Stimulated activated CD8-positive, alpha-beta memory T cell treated with anti-CD3 and anti-CD28 coated beads, Interleukin-2, amount 100 ng/mL, for 1 hour (primary cell): Measurements from ENCODE around the gene NOLC1.
"Not testable (repeated sequence)": the region's sequence is repeated elsewhere in the genome, so short reads cannot be mapped to it uniquely, and the experiment has no call there.

Experiments used
- DNase-seq, 2 donors: peaks; one replicate each; pipeline ENCODE4 v3.0.0-alpha.2; 2020; ENCODE audit warnings: low read depth in 2 of 2

NOLC1 gene

DNA sequence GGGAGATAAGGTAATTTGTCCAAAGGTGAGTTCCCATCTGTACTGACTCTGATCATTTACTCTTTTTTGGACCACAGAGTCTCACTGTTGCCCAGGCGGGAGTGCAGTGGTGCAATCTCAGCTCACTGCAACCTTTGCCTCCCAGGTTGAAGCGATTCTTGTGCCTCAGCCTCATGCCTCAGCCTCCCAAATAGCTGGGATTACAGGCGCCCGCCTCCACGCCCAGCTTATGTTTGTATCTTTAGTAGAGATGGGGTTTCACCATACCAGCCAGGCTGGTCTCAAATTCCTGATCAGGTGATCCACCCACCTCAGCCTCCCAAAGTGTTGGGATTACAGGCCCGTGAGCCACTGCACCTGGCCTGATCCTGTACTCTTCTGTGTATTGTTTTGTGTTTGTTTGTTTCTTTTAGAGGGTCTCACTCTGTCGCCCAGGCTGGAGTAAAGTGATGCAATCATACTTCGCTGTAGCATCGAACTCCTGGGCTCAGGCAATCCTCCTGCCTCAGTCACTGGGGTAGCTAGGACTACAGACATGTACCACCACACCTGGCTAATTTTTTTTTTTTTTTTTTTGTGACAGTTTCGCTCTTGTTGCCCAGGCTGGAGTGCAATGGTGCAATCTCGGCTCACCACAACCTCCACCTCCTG is 2.4 kb downstream of the NOLC1 start:
- no peak for DNase-seq

DNA sequence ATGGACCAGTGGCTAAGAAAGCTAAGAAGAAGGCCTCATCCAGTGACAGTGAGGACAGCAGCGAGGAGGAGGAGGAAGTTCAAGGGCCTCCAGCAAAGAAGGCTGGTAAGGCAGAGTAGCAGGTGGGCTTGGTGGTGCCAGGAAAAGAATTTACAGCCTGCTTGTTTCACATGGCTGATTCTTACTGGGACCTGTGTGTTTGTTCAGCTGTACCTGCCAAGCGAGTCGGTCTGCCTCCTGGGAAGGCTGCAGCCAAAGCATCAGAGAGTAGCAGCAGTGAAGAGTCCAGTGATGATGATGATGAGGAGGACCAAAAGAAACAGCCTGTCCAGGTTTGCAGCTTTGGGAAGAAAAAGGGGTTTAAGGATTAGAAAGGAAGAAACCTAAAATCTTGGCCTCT is 5.0 kb downstream of the NOLC1 start:
- no peak for DNase-seq

DNA sequence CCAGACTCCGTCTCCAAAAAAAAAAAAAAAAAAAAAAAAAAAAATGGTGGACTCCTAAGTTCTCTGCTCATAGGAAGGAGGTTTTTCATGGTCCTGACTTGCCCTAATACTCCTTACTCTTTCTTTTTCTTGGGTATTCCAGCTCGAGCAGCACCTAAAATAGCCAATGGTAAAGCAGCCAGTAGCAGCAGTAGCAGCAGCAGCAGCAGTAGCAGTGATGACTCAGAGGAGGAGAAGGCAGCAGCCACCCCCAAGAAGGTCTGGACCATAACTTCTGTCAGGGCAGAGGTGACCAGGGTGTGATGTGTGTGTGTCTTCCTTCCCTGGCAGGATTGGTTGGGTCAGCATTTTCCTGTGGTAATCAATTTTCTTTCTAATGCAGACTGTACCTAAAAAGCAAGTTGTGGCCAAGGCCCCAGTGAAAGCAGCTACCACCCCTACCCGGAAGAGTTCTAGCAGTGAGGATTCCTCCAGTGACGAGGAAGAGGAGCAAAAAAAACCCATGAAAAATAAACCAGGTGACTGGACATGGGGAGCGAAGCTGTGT is 6.9 kb downstream of the NOLC1 start:
- DNase-seq, result no peak

DNA sequence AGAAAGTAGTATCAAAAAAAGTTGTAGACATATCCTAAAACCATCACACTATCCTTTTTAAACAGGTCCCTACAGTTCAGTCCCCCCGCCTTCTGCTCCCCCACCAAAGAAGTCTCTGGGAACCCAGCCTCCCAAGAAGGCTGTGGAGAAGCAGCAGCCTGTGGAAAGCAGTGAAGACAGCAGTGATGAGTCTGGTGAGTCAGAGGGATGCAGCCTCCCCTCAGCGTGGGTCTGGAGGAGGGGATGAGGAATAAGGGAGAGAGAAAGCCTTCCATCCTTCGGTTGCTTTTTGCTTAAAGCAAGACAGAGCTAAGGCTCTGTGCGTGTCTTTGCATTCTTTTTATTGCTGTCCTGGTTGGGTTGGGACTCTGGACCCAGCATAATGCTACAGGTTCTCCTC is 7.6 kb downstream of the NOLC1 start:
- no peak for DNase-seq

DNA sequence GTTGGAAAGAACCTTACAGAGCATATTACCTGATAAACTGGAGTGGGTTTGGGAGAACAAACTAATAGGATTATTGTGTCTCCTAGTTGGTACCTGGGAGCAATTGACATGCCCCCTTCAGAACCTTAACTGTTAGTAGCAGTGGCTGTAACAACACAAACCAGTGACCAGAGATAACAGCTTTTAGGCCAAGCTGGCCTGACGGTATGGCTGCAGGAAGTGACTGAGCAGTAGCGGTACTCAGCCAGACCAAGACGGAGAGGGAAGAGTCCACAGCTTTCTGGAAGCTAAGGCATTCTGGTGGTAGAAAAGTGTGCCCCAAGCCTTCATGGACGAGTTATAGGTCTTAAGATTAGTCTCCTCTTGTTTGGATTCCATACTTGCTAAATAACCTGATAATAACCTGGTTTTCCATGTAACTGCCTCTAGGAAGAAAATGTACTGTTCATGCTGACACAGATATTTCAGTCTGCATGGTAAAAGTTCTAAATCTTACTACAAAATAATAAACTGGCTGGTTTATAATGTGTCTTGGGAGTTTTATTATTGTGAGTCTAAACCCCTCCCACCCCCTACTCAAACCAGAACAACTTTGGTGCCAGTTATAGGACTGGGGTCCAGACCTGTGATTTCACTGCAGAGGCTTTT is 11.3 kb downstream of the NOLC1 start:
- DNase-seq, result no peak

DNA sequence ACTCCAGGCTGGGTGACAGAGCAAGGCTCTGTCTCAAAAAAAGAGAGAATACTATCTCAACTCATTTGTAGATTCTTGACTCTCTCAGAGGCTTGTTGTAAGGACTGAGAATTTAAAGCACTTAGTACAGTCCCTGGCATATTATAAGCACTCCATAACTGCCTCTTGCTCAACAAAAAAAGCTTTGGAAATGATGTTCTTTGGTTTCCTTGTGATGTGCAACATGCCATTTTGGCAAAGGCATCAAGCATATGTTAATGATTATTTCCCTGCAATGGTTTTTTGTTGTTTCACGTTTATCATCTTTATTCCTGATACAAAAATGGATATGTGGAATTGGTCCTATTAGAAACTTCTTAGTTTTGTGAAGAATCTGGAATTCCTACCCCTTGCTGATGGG is 15.7 kb downstream of the NOLC1 start:
- no peak for DNase-seq

DNA sequence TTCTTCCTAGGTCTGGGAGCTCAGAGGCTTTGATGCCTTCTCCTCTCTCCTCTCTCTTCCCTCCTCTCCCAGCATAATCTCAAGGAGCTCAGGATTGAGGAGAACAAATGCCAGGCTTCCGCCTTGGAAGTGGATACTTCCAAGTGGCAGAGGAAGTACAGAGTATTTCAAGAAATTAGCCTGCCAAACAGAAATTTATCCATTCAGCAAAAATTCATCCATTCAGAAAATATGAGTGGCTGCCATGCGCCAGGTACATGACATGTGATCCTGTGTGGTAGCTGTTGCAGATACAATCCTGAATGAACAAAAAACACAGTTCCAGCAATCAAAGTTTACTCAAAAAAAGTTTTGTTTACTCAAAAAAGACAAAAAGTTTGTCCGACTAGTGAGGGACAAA is 18.4 kb downstream of the NOLC1 start:
- DNase-seq, result no peak

DNA sequence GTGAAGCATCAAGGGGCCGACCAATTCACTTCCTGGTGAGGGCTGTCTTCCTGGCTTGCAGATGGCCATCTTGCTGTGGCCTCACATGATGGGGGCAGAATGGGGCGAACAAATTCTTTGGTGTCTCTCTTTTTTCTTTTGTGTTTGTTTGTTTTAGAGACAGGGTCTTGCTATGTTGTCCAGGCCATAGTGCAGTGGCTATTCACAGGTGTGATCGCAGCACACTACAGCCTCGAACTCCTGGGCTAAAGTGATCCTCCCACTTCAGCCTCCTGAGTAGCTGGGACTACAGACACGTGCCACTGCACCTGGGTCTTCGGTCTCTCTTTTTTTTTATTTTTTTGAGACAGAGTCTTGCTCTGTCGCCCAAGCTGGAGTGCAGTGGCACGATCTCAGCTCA is 20.1 kb downstream of the NOLC1 start:
- no peak for DNase-seq

DNA sequence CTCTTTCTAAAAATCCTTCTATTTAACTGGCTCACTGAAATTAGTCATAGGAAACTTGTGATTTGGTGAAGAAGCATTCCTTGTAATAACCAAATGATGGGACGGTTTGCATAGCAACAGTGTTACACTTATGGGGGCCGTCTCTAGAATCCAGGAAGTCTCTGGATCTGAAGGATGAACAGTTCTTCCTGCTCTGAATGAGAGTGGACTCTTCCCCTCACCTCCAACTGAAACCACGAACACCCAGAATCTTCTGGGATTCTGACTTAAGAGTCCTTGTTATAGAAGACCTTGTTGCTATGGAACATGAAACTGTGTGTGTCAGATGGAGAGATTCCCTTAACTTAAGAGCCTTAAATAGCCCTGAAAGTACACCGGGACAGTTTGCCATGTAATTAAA is 23.2 kb downstream of the NOLC1 start:
- no peak for DNase-seq

DNA sequence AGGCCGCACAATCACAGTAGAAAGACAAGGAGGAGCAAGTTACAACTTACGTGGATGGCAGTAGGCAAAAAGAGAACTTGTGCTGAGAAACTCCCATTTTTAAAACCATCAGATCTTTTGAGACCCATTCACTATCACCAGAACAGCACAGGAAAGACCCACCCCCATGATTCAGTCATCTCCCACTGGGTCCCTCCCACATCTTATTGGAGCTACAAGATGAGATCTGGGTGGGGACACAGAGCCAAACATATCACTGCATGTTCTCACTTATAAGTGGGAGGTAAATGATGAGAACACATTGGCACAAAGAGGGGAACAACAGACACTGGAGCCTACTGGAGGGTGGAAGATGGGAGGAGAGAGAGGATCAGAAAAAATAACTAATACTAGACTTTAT is 32.4 kb downstream of the NOLC1 start:
- DNase-seq, result no peak

DNA sequence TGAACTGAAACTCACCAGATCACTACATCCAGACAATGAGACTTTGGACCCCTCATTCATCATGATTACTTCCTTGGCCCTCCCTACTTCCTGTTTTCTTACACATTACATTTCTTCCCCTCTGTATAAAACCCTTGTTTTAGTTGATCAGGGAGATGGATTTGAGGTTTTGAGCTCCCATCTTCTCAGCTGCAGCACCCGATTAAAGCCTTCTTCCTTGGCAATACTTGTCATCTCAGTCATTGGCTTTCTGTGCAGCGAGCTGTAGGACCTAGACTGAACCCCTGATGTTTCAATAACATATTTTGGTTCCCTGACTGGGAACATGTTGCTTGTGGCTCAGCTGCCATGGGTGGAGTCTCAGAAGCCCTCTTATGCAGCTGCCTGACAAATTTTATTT is 33.1 kb downstream of the NOLC1 start:
- no peak for DNase-seq

DNA sequence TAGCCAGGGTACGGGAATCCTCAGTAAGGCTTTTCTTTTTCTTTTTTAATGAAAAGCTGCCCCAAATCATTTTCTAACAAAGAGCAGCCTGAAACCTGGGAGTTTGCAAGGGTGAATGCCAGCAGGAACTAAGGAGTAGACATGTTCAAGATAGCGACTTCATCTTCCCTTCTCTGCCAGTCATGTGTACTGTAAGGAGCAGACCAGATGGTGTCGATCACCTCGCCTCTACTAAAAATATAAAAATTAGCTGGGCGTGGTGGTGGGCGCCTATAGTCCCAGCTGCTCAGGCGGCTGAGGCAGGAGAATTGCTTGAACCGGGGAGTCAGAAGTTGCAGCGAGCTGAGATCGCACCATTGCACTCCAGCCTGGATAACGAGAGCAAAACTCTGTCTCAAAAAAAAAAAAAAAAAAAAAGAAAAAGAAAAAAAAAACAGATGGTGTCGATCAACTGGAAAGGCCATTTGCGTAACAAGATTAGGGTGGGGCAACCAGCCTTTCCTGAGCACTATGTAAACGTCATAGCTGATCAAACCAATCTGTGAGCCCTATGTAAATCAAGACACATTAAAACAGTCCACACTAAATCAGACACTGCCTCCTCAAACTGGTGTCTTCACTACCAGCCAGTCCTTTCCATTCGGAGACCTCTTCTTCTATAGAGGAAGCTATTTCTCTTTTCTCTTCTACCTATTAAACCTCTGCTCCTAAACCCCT is 33.8 kb downstream of the NOLC1 start:
- DNase-seq, result no peak

DNA sequence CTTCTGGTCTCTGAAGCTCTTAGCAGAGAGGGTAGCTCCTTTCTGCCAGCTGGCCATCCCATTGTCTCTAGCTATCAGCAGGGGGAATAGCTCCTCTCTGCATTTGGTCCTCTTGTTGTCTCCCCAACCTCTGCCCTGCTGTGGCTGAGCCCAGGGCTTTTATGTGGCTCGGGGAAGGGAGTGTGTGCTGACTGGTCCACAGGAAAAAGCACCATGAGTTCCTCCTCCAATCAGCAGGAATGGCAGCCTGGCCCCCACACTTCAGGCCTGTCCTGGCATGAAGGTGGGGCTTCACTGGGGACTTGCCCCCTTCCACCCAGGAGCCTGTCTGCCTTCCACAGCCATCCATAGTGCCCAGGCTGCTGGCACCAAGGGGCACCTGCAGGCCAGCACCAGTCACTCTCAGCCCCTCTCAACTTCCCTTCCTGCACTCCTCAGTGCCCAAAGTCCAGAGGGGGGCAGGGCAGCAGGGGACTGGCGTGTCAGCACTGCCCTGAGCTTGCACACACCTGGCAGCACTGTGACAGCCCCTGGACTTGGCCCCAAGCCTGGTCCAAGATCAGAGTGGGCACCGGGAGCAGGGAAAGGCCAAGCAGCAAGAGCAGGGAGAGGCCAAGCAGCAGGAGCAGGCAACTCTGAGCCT is 36.2 kb downstream of the NOLC1 start:
- DNase-seq, result no peak

DNA sequence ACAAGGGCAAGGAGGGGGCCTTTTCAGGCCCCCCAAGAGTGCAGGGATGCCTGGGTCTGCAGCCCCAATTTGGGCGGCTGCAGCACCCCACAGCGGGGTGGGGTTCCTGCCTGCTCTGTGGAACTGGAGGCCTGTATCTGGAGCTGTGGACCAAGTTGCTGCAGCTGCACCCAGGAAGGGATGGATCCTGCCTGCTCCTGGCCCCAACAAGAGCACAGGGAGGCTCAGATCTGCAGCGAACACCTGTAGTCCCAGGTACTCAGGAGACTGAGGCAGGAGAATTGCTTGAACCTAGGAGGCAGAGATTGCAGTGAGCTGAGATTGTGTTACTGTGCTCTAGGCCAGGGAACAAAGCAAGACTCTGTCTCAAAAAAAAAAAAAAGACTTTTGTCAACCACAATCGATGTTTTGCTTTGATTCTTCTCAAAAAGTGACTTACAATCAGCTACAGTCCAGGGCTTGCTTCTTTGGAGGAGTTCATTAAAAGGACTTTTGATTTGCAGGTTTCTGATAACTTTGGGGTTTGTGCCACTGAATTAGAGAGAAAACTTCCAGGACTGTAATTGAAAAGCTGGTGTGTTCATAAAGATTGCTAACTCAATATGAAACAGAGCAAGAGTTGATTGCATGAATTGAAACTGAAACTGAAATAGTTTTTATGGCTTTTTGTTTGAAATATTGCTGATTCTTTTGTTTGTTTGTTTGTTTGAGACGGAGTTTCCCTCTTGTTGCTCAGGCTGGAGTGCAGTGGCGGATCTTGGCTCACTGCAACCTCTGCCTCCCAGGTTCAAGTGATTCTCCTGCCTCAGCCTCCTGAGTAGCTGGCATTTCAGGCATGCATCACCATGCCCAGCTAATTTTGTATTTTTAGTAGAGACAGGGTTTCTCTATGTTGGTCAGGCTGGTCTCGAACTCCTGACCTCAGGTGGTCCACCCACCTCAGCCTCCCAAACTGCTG is 37.0 kb downstream of the NOLC1 start:
- DNase-seq, result not testable (repeated sequence)

DNA sequence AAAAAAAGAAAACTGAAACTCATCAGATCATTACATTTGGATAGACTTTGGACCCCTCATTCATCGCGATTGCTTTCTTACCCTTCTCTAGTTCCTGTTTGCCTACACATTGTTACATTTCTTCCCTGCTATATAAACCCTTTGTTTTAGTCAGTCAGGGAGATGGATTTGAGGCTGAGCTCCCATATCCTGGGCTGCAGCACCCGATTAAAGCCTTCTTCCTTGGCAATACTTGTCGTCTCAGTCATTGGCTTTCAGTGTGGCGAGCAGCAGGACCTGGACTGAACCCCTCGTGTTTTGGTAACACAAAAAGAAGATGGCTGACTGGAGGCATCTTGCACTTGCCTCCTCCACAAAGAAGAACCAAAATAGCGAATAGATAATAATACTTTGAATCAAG is 39.8 kb downstream of the NOLC1 start:
- no peak for DNase-seq

DNA sequence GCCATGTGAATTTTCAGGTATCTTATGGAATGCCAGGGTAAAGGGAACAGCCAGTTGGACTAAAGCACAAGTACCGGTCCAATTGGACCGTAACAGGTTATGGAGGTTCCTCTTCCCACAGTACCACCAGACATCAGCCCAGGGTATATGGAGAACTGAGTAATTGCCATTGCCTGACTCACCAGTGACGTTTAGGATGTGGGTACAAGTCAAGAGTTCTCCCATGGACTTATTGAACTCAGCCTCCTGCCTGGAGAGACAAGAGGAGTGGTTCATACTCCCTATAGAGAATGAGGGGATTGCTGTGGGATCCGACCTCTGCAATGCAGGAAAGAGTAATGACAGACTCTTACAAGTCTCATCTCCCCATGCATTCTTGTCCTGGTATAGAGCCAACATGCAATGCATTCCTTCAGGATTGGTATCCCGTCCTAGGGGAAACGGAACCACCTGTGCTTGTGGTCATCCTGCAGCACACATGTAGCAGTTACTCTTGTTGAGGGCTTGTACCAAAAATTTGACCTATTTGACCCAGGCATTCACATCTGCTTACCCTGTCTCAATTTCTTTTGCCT is 43.2 kb downstream of the NOLC1 start:
- DNase-seq, result no peak

DNA sequence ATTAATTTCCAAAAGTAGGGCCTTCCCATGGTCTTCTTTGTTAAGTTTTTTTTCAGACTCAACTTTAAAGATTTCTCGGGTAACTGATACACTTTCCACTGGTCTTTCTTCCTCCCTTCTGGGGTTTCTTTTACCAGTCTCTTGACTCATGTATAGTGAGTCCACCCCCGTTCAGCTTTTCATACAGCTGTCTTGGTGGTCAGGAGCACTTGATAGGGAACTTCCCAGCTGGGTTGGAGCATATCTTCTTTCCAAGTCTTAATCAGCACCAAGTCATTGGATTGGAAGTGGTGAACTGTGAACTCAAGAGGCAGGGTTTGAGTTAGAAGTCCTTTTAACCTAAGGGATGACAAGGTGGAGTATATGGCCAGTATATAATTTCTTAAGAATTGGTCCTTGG is 44.7 kb downstream of the NOLC1 start:
- DNase-seq, result no peak

DNA sequence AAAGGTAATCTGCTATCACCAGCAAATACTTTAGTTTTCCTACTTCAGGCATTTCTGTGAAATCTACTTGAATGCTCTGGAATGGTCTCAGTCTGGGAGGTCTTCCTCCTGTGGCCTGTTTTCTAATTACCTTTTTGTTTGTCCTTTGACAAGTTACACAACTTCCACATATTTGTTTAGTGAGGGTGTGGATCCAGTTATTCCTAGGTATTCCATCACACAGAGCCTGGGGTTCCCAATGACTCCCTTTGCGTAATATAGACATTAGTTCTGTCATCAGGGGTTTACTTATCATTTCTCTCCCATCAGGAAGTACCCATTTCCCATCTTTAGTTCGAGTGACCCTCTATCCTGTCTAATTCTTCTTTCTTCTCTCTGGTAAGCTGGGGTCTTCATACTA is 45.8 kb downstream of the NOLC1 start:
- DNase-seq, result no peak

DNA sequence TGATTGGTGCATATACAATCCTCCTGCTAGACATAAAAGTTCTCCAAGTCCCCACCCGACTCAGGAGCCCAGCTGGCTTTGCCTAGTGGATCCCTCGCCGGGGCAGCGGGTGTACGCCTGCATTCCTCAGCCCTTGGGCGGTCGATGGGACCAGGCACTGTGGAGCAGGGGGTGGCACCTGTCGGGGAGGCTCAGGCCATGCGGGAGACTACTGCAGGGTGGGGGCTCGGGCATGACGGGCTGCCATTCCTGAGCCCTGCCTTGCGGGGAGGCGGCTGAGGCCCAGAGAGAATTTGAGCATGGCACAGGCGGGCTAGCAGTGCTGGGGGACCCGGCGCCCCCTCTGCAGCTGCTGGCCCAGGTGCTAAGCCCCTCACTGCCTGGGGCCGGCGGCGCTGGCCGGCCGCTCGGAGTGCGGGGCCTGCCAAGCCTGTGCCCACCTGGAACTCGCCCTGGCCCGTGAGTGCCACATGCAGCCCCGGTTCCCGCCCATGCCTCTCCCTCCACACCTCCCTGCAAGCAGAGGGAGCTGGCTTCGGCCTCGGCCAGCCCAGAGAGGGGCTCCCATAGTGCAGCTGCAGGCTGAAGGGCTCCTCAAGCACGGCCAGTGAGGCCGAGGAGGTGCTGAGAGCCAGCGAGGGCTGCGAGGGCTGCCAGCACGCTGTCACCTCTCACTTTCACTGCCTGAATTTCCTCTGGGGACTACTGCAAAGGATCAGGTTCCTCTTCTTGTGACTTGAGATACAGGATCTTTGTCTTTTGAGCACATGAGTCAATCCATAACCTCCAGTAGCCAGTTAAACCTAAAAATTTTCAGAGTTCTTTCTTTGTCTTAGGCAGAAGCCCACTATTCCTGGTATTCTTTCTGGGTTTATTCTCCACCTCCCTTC is 48.8 kb downstream of the NOLC1 start:
- DNase-seq, result no peak

DNA sequence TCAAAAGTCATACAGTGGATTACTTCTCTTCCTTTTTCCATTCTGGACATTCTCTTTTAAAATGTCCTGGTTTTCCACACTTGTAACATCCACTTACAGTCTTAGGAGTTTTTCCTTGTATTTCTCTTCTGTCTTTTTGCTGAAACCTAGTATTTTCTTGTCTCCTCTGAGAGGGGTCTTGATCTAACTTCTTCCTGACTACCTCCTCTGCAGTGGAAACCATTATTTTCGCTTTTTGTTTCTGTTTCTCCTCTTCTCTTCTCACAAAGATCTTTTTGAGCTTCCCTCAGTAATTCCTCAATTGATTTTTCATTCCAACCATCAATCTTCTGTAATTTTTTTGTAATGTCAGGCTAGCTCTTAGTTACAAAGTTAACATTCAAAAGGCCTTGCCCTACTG is 50.2 kb downstream of the NOLC1 start:
- DNase-seq, result no peak
